ENCODE data around the gene FOSB.

FOSB gene

GRCh38 chr19:45473367-45473681, 5.5 kb downstream of the FOSB start:
- DNase-seq, result no peak
- no peaks in the 10 kb centered on the region for H3K9me3 ChIP-seq
- H3K4me1 ChIP-seq, result peaks cover 0 to 38% (median 23%) of the 10 kb centered on the region in 4 donors
- intact Hi-C loops (cut with DNase I; ENCODE audit: low total_unique reads), result no loop called here
- H3K4me3 ChIP-seq, result no peak overlapping the region
- no peak overlapping the region for H3K27ac ChIP-seq
- H3K27me3 ChIP-seq, result peaks cover 0 to 3% of the 10 kb centered on the region in 2 donors
- H3K36me3 ChIP-seq, result no peaks in the 10 kb centered on the region
- no peak for TF ChIP-seq CTCF (IDR thresholded peaks at IDR 0.05)

GRCh38 chr19:45473682-45474605, 6.1 kb downstream of the FOSB start:
- peaks cover 0 to 32% (median 17%) of the 10 kb centered on the region in 4 donors for H3K4me1 ChIP-seq
- no peak for DNase-seq
- peaks cover 0 to 3% of the 10 kb centered on the region in 2 donors for H3K27me3 ChIP-seq

GRCh38 chr19:45474606-45475521, 7.1 kb downstream of the FOSB start:
- intact Hi-C loops (cut with DNase I; ENCODE audit: low total_unique reads), result no loop called here
- Histone ChIP-seq H3K27ac (no peak overlapping the region), H3K9me3 (no peaks in the 10 kb centered on the region), H3K36me3 (no peaks in the 10 kb centered on the region), H3K4me1 (peaks cover 0 to 28% (median 15%) of the 10 kb centered on the region in 4 donors), H3K27me3 (peaks cover 0 to 3% of the 10 kb centered on the region in 2 donors), H3K4me3 (no peak overlapping the region)
- DNase-seq, result no peak
- no peak for TF ChIP-seq CTCF (IDR thresholded peaks at IDR 0.05)

More at GRCh38 chr19:45473682-45474605, 6.1 kb downstream of the FOSB start:
- H3K27ac ChIP-seq, result no peak overlapping the region
- H3K4me3 ChIP-seq, result no peak overlapping the region
- no peaks in the 10 kb centered on the region for H3K9me3 ChIP-seq
- intact Hi-C loops (cut with DNase I; ENCODE audit: low total_unique reads), result no loop called here
- no peaks in the 10 kb centered on the region for H3K36me3 ChIP-seq
- TF ChIP-seq CTCF (IDR thresholded peaks at IDR 0.05), result no peak

- Histone ChIP-seq H3K4me3 (no peak overlapping the region), H3K4me1 (peaks cover 0 to 19% (median 9%) of the 10 kb centered on the region in 4 donors), H3K36me3 (no peaks in the 10 kb centered on the region), H3K27me3 (peaks cover 0 to 3% of the 10 kb centered on the region in 2 donors), H3K27ac (no peak overlapping the region), H3K9me3 (no peaks in the 10 kb centered on the region)
- intact Hi-C loops (cut with DNase I; ENCODE audit: low total_unique reads), result no loop called here
- no peak for DNase-seq
- no peak for TF ChIP-seq CTCF (IDR thresholded peaks at IDR 0.05)
These were observed 7.9 kb downstream of the FOSB start for GRCh38 chr19:45475537-45476291.

- TF ChIP-seq CTCF (IDR thresholded peaks at IDR 0.05), result no peak
- DNase-seq, result no peak
- Histone ChIP-seq H3K4me3 (no peak overlapping the region), H3K9me3 (no peaks in the 10 kb centered on the region), H3K4me1 (peaks cover 0 to 19% (median 8%) of the 10 kb centered on the region in 4 donors), H3K27ac (no peak overlapping the region), H3K36me3 (no peaks in the 10 kb centered on the region), H3K27me3 (peaks cover 0 to 3% of the 10 kb centered on the region in 2 donors)
- intact Hi-C loops (cut with DNase I; ENCODE audit: low total_unique reads), result no loop called here
These were observed 8.5 kb downstream of the FOSB start for GRCh38 chr19:45476304-45476703.
